Measurements from ENCODE around the gene CST9L.

The CST9L gene

GRCh38 chr20:23601715-23602114 lies 33.4 kb upstream of the CST9L start:
- Histone ChIP-seq H3K4me1 (peaks cover under 1% of the 10 kb centered on the region), H3K9me3 (ENCODE audit: control insufficient read depth, low read length) (no peaks in the 10 kb centered on the region), H3K27me3 (ENCODE audit: control insufficient read depth, insufficient read depth, low read length) (no peaks in the 10 kb centered on the region), H3K79me2 (no peaks in the 10 kb centered on the region), H3K4me2 (ENCODE audit: low read length) (no peak overlapping the region), H3K9ac (no peak overlapping the region), H2AFZ (no peak overlapping the region), H3K36me3 (ENCODE audit: control insufficient read depth, insufficient read depth, low read length) (no peaks in the 10 kb centered on the region), H3K4me3 (ENCODE audit: low read depth, low read length) (no peak overlapping the region), H3K27ac (no peak overlapping the region)
- no peak for TF ChIP-seq CTCF (IDR thresholded peaks at IDR 0.05)

GRCh38 chr20:23598481-23598880 lies 30.2 kb upstream of the CST9L start:
- TF ChIP-seq CTCF (IDR thresholded peaks at IDR 0.05), result no peak
- H3K4me3 ChIP-seq (ENCODE audit: low read depth, low read length), result no peak overlapping the region
- H3K9ac ChIP-seq, result no peak overlapping the region
- H3K27ac ChIP-seq, result no peak overlapping the region
- no peaks in the 10 kb centered on the region for H3K79me2 ChIP-seq
- H3K36me3 ChIP-seq (ENCODE audit: control insufficient read depth, insufficient read depth, low read length), result no peaks in the 10 kb centered on the region
- H3K27me3 ChIP-seq (ENCODE audit: control insufficient read depth, insufficient read depth, low read length), result no peaks in the 10 kb centered on the region
- H2AFZ ChIP-seq, result no peak overlapping the region
- H3K9me3 ChIP-seq (ENCODE audit: control insufficient read depth, low read length), result no peaks in the 10 kb centered on the region
- no peaks in the 10 kb centered on the region for H3K4me1 ChIP-seq
- no peak overlapping the region for H3K4me2 ChIP-seq (ENCODE audit: low read length)

GRCh38 chr20:23596579-23597250 lies 28.4 kb upstream of the CST9L start:
- Histone ChIP-seq H3K4me1 (no peaks in the 10 kb centered on the region), H3K79me2 (no peaks in the 10 kb centered on the region), H3K36me3 (ENCODE audit: control insufficient read depth, insufficient read depth, low read length) (no peaks in the 10 kb centered on the region), H3K9ac (no peak overlapping the region), H3K4me2 (ENCODE audit: low read length) (no peak overlapping the region), H3K27me3 (ENCODE audit: control insufficient read depth, insufficient read depth, low read length) (no peaks in the 10 kb centered on the region), H2AFZ (no peak overlapping the region), H3K27ac (no peak overlapping the region), H3K4me3 (ENCODE audit: low read depth, low read length) (no peak overlapping the region), H3K9me3 (ENCODE audit: control insufficient read depth, low read length) (no peaks in the 10 kb centered on the region)
- no peak for TF ChIP-seq CTCF (IDR thresholded peaks at IDR 0.05)

GRCh38 chr20:23595941-23596340 lies 27.7 kb upstream of the CST9L start:
- no peak overlapping the region for H3K27ac ChIP-seq
- no peak overlapping the region for H3K9ac ChIP-seq
- H3K27me3 ChIP-seq (ENCODE audit: control insufficient read depth, insufficient read depth, low read length), result no peaks in the 10 kb centered on the region
- H2AFZ ChIP-seq, result no peak overlapping the region
- no peak overlapping the region for H3K4me2 ChIP-seq (ENCODE audit: low read length)
- no peaks in the 10 kb centered on the region for H3K36me3 ChIP-seq (ENCODE audit: control insufficient read depth, insufficient read depth, low read length)
- no peaks in the 10 kb centered on the region for H3K4me1 ChIP-seq
- no peak overlapping the region for H3K4me3 ChIP-seq (ENCODE audit: low read depth, low read length)
- TF ChIP-seq CTCF (IDR thresholded peaks at IDR 0.05), result no peak
- H3K79me2 ChIP-seq, result no peaks in the 10 kb centered on the region
- no peaks in the 10 kb centered on the region for H3K9me3 ChIP-seq (ENCODE audit: control insufficient read depth, low read length)
